GM12872 (cell line): Measurements from ENCODE around the gene SLC16A3.

Source experiments
- CTCF ChIP-seq: IDR thresholded peaks from 3 replicates; pipeline ENCODE4 v1.5.1; 2011; ENCODE audit warnings: low read depth, mild to moderate bottlenecking, low read length, moderate library complexity; ENCODE audit not compliant: insufficient read depth

The SLC16A3 gene

GRCh38 chr17:82188001-82188961 is 40.6 kb upstream of the SLC16A3 start:
- TF ChIP-seq CTCF, result no peak

GRCh38 chr17:82193520-82194220 is 35.2 kb upstream of the SLC16A3 start:
- TF ChIP-seq CTCF, result no peak

- no peak for TF ChIP-seq CTCF
Measured at GRCh38 chr17:82194765-82195164, 34.1 kb upstream of the SLC16A3 start.

GRCh38 chr17:82195675-82196672 is 32.9 kb upstream of the SLC16A3 start:
- TF ChIP-seq CTCF, result no peak

- TF ChIP-seq CTCF, result no peak
Measured at GRCh38 chr17:82198092-82198491, 30.8 kb upstream of the SLC16A3 start.

GRCh38 chr17:82199496-82199895 is 29.3 kb upstream of the SLC16A3 start:
- TF ChIP-seq CTCF, result no peak
